NCI-H2196 treated with DMSO at 0.1 percent for 48 hours (cell line): ENCODE data around the gene CSRP3.

Source experiments
- DNase-seq: peaks from one replicate; lab custom pipeline; 2025; ENCODE audit not compliant: unreplicated experiment; lab: John Stamatoyannopoulos, UW

CSRP3 gene

GRCh38 chr11:19191530-19192169, 10.1 kb downstream of the CSRP3 start:
- no peak for DNase-seq

GRCh38 chr11:19187833-19188258, 13.9 kb downstream of the CSRP3 start:
- no peak for DNase-seq

- no peak for DNase-seq
These were observed 14.5 kb downstream of the CSRP3 start for GRCh38 chr11:19187114-19187832.

- DNase-seq = no peak
These were observed 16.2 kb downstream of the CSRP3 start for GRCh38 chr11:19185516-19186052.

- DNase-seq = no peak
These were observed 16.7 kb downstream of the CSRP3 start for GRCh38 chr11:19185036-19185435.

- no peak for DNase-seq
These were observed 18.1 kb downstream of the CSRP3 start for GRCh38 chr11:19183646-19184045.

GRCh38 chr11:19181531-19182261, 20.1 kb downstream of the CSRP3 start:
- no peak for DNase-seq

- DNase-seq = no peak
These were observed 25.1 kb downstream of the CSRP3 start for GRCh38 chr11:19176629-19177186.

GRCh38 chr11:19173964-19174638, 27.7 kb downstream of the CSRP3 start:
- DNase-seq = no peak

- DNase-seq = no peak
These were observed 28.6 kb downstream of the CSRP3 start for GRCh38 chr11:19173004-19173689.

- no peak for DNase-seq
These were observed 33.7 kb downstream of the CSRP3 start for GRCh38 chr11:19168090-19168489.

GRCh38 chr11:19164881-19165280, 36.9 kb downstream of the CSRP3 start:
- DNase-seq = no peak

GRCh38 chr11:19164230-19164855, 37.4 kb downstream of the CSRP3 start:
- DNase-seq = peak; percentile 15

- DNase-seq = no peak
These were observed 38.2 kb downstream of the CSRP3 start for GRCh38 chr11:19163617-19164016.

GRCh38 chr11:19162951-19163505, 38.8 kb downstream of the CSRP3 start:
- no peak for DNase-seq

- DNase-seq = no peak
These were observed 40.1 kb downstream of the CSRP3 start for GRCh38 chr11:19161651-19162050.

- DNase-seq = no peak
These were observed 40.9 kb downstream of the CSRP3 start for GRCh38 chr11:19160847-19161246.

GRCh38 chr11:19156892-19157291, 44.9 kb downstream of the CSRP3 start:
- DNase-seq = no peak

- no peak for DNase-seq
These were observed 56.5 kb downstream of the CSRP3 start for GRCh38 chr11:19145319-19145718.
